HepG2 (cell line): Measurements from ENCODE around the gene ABCC5. TPM values are rescaled to one million over a fixed set of nuclear protein-coding genes. Genes with fewer than 3 reads are reported as not detected.
A peak's percentile ranks its signal among the peaks of the same experiment; 100 is the strongest.

Experiments used
- ATAC-seq: fragments of 200-7000 bp; cut with Tn5 transposase; 3 replicates; pipeline ENCODE4 v1.9.1; 2020; ENCODE audit warnings: mild to moderate bottlenecking, moderate library complexity
- BruUV-seq: library from RNA; stranded (reverse); fragments of 400-500 nt; replicated peaks from 2 replicates; lab custom pipeline; 2021; lab: Mats Ljungman, UMichigan
- CTCF ChIA-PET: fragments of 300-600 bp; formaldehyde crosslinking; extraction: SDS; loops from one replicate; lab custom pipeline; 2021; ENCODE audit warnings: low total read pairs, inconsistent platforms, low intra/inter-chr PET ratio; lab: Yijun Ruan, JAX
- POLR2A ChIA-PET: fragments of 350-600 bp; sonication (Branson Sonifier 250); formaldehyde crosslinking; loops from one replicate; lab custom pipeline; 2020; ENCODE audit warnings: antibody characterized with exemption, inconsistent platforms; lab: Yijun Ruan, JAX
- DNase-seq: peaks from one replicate; pipeline ENCODE4 v3.0.0-alpha.2; 2015; ENCODE audit warnings: low spot score
- FAIRE-seq: peaks from 3 replicates; lab custom pipeline; 2011; peaks lifted over from hg19 to GRCh38; lab: Jason Lieb, UNC
- H2AFZ ChIP-seq: one replicate; pipeline ENCODE4 v1.6.1; 2011; ENCODE audit warnings: low read length, inconsistent platforms
- H3K27ac ChIP-seq: fragments of 300-600 bp; 3 replicates; pipeline ENCODE4 v1.8.0; 2011; ENCODE audit warnings: mixed run types, mild to moderate bottlenecking, mixed read lengths, low read length, inconsistent platforms; ENCODE audit not compliant: insufficient read depth; ENCODE audit errors: extremely low read length
- H3K27me3 ChIP-seq, 2 experiments: fragments of 200-600 bp in 1 of 2; 2 replicates in 1 of 2; 3 replicates in 1 of 2; pipeline versions ENCODE4 v1.6.0 to v1.8.0; 2011; ENCODE audit warnings: low read length in 2 of 2, mild to moderate bottlenecking in 2 of 2, moderate library complexity in 2 of 2, inconsistent platforms in 1 of 2; ENCODE audit not compliant: insufficient read depth in 2 of 2, control insufficient read depth in 1 of 2
- H3K36me3 ChIP-seq, 2 experiments: fragments of 200-600 bp in 1 of 2; replicated peaks in 1 of 2; 2 replicates in 1 of 2; 3 replicates in 1 of 2; pipeline versions ENCODE4 v1.5.1 to v1.8.0; 2011; ENCODE audit warnings: low read length in 2 of 2, inconsistent platforms in 1 of 2; ENCODE audit not compliant: insufficient read depth in 2 of 2, control insufficient read depth in 1 of 2
- H3K4me1 ChIP-seq: 2 replicates; pipeline ENCODE4 v1.5.1; 2012; ENCODE audit warnings: low read length, inconsistent platforms; ENCODE audit not compliant: insufficient read depth
- H3K4me2 ChIP-seq: 2 replicates; pipeline ENCODE4 v1.6.0; 2011; ENCODE audit warnings: low read depth, low read length, inconsistent platforms
- H3K4me3 ChIP-seq, 3 experiments: fragments of 200-600 bp in 1 of 3; sonication (generic), shearing (Covaris generic) in 1 of 3; replicated peaks in 1 of 3; 2 replicates each; pipeline ENCODE4 v1.5.1; 2011 to 2016; ENCODE audit warnings: low read length in 3 of 3, inconsistent platforms in 2 of 3, low read depth in 2 of 3, mild to moderate bottlenecking in 2 of 3, control low read depth in 1 of 3, mixed read lengths in 1 of 3; ENCODE audit not compliant: insufficient read depth in 1 of 3
- H3K79me2 ChIP-seq: one replicate; pipeline ENCODE4 v1.6.1; 2011; ENCODE audit warnings: low read length, inconsistent platforms; ENCODE audit not compliant: insufficient read depth
- H3K9ac ChIP-seq: 2 replicates; pipeline ENCODE4 v1.6.0; 2011; ENCODE audit warnings: mild to moderate bottlenecking, low read depth, low read length, inconsistent platforms; ENCODE audit not compliant: insufficient read depth
- H3K9me3 ChIP-seq: 2 replicates; pipeline ENCODE4 v1.5.1; 2012; ENCODE audit warnings: mild to moderate bottlenecking, low read length
- H4K20me1 ChIP-seq: 2 replicates; pipeline ENCODE4 v1.6.0; 2011; ENCODE audit warnings: inconsistent platforms, mild to moderate bottlenecking, low read length, moderate library complexity; ENCODE audit not compliant: insufficient read depth
- ATAD3A ChIP-seq: sonication (generic); formaldehyde crosslinking; IDR thresholded peaks from 2 replicates; pipeline ENCODE4 v1.4.0; 2020; ENCODE audit warnings: missing genetic modification reagents
- CEBPB ChIP-seq: IDR thresholded peaks from 2 replicates; pipeline ENCODE4 v1.6.1; 2011; ENCODE audit warnings: low read depth, low read length, improper control_type of control experiment, borderline replicate concordance
- RAD51 ChIP-seq: fragments of 450-650 bp; IDR thresholded peaks from 2 replicates; pipeline ENCODE4 v1.6.1; 2016; ENCODE audit warnings: borderline replicate concordance
- SOX6 ChIP-seq, 2 experiments: fragments of 450-650 bp in 1 of 2; sonication (generic) in 1 of 2; formaldehyde crosslinking in 1 of 2; IDR thresholded peaks; 2 replicates each; pipeline versions ENCODE4 v1.4.0 to v1.6.1; 2017 to 2020; ENCODE audit warnings: antibody characterized with exemption in 1 of 2, mild to moderate bottlenecking in 1 of 2, missing genetic modification reagents in 1 of 2
- WGBS: methylation state at CpG from one replicate; pipeline ENCODE4 v1.1.6; 2017; ENCODE audit warnings: low lambda C conversion rate; 5-methylcytosine and 5-hydroxymethylcytosine counted together
- in situ Hi-C: cut with HindIII; loops from 2 replicates; pipeline ENCODE4 v1.10.0; 2017; ENCODE audit warnings: low pct_unique_long_range_greater_than_20kb; ENCODE audit not compliant: extremely low pct_ligation_motif_present
- intact Hi-C: fragments of 100-400 bp; cut with micrococcal nuclease; formaldehyde crosslinking; loops from one replicate; pipeline ENCODE4 v1.10.0; 2022; ENCODE audit not compliant: unreplicated experiment
- polyA plus RNA-seq, 8 experiments: library from polyadenylated mRNA; depleted of rRNA in 3 of 8; stranded (reverse) in 7 of 8; unstranded in 1 of 8; fragments of >200 nt; fragmentation: Illumina TruSeq in 4 of 8; extraction: Trizol in 4 of 8; gene quantifications; 2 replicates each; pipeline versions ENCODE4 v1.2.1 to v1.2.3, GENCODE V29; 2011 to 2016; ENCODE audit warnings: low read depth in 4 of 8, missing spikeins in 1 of 8, mixed read lengths in 1 of 8; ENCODE audit not compliant: insufficient read depth in 1 of 8
- total RNA-seq, 5 experiments: library from RNA; depleted of rRNA; stranded (reverse); fragments of >200 nt; fragmentation: Illumina TruSeq; extraction: Trizol; gene quantifications; 2 replicates each; pipeline ENCODE4 v1.2.3, GENCODE V29; 2016; ENCODE audit warnings: low read depth in 1 of 5
- TF ChIP-seq, protein P1 (sequence below): sonication (generic); formaldehyde crosslinking; IDR thresholded peaks from 2 replicates; pipeline ENCODE4 v1.8.1; 2023; ENCODE audit warnings: missing genetic modification reagents, inconsistent platforms, borderline replicate concordance
- TF ChIP-seq, protein P2 (sequence below): fragments of 450-650 bp; IDR thresholded peaks from 2 replicates; pipeline ENCODE4 v1.6.1; 2017; ENCODE audit warnings: mild to moderate bottlenecking

Gene ABCC5
- total and polyA plus RNA-seq, 2 of the 13 experiments (the other 11 are each of a cell fraction or from before 2014, with no cell fraction given): 12.5 to 12.7 TPM

DNA sequence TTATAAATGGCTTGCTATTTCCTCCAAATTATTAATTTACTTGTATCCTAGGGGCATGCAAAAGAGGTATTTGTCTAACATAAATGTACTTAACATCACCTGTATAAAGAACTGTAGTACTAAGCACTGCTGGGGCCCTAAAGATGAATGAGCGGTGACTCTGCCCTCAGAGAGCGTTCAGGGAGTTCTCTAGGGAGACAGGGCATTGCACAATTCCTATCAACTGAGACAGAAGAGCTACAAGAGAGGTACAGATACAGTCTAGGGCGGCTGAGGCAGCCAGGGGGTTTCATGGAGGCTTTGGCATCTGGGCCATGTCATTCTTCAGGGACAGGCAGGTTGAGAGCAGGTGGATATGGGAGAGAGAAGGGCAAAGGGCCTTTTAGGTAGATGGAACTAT, 93.1 kb downstream of the ABCC5 start:
- Histone ChIP-seq H3K9ac (no peak overlapping the region), H2AFZ (no peak overlapping the region), H3K9me3 (no peaks in the 10 kb centered on the region), H3K79me2 (no peaks in the 10 kb centered on the region), H4K20me1 (no peaks in the 10 kb centered on the region), H3K36me3 (peaks cover 3 to 9% of the 10 kb centered on the region in 2 experiments; a peak in 4 of 5 replicates), H3K4me3 (no peak overlapping the region), H3K4me2 (no peak overlapping the region), H3K27me3 (no peaks in the 10 kb centered on the region), H3K4me1 (peaks cover 1% of the 10 kb centered on the region), H3K27ac (no peak overlapping the region)
- BruUV-seq: no TSS peak
- FAIRE-seq: no peak
- POLR2A ChIA-PET: no interaction called here
- CTCF ChIA-PET: no interaction called here
- TF ChIP-seq SOX6 (IDR thresholded peaks at IDR 0.05) (no peak), SOX6 (CRISPR knock-in tag; IDR thresholded peaks at IDR 0.05) (no peak), RAD51 (no peak), ATAD3A (CRISPR knock-in tag) (no peak), CEBPB (peak; percentile 3; the same call in 1 of the 2 replicates)
- TF ChIP-seq, protein P1, sequence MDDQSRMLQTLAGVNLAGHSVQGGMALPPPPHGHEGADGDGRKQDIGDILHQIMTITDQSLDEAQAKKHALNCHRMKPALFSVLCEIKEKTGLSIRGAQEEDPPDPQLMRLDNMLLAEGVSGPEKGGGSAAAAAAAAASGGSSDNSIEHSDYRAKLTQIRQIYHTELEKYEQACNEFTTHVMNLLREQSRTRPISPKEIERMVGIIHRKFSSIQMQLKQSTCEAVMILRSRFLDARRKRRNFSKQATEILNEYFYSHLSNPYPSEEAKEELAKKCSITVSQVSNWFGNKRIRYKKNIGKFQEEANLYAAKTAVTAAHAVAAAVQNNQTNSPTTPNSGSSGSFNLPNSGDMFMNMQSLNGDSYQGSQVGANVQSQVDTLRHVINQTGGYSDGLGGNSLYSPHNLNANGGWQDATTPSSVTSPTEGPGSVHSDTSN: no peak
- TF ChIP-seq, protein P2, sequence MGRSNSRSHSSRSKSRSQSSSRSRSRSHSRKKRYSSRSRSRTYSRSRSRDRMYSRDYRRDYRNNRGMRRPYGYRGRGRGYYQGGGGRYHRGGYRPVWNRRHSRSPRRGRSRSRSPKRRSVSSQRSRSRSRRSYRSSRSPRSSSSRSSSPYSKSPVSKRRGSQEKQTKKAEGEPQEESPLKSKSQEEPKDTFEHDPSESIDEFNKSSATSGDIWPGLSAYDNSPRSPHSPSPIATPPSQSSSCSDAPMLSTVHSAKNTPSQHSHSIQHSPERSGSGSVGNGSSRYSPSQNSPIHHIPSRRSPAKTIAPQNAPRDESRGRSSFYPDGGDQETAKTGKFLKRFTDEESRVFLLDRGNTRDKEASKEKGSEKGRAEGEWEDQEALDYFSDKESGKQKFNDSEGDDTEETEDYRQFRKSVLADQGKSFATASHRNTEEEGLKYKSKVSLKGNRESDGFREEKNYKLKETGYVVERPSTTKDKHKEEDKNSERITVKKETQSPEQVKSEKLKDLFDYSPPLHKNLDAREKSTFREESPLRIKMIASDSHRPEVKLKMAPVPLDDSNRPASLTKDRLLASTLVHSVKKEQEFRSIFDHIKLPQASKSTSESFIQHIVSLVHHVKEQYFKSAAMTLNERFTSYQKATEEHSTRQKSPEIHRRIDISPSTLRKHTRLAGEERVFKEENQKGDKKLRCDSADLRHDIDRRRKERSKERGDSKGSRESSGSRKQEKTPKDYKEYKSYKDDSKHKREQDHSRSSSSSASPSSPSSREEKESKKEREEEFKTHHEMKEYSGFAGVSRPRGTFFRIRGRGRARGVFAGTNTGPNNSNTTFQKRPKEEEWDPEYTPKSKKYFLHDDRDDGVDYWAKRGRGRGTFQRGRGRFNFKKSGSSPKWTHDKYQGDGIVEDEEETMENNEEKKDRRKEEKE: no peak
- in situ Hi-C loops: no loop called here
- intact Hi-C loops: no loop called here
- WGBS: 95% methylated on average over 3 of the region's 3 CpGs
- DNase-seq: no peak
- ATAC-seq: no peak
